HG03097 (cell line): Measurements from ENCODE around the gene GATAD2B.
"Not testable (repeated sequence)": the region's sequence is repeated elsewhere in the genome, so short reads cannot be mapped to it uniquely, and the experiment has no call there.

ENCODE experiments used
- ATAC-seq: cut with Tn5 transposase; IDR thresholded peaks from one replicate; pipeline ENCODE4 v1.9.1; 2021; ENCODE audit not compliant: unreplicated experiment, low FRiP score

GATAD2B gene

GRCh38 chr1:153769221-153769620 lies 153.6 kb downstream of the GATAD2B start:
- no peak for ATAC-seq

- ATAC-seq = no peak
Measured at GRCh38 chr1:153768316-153769181, 154.2 kb downstream of the GATAD2B start.

- no peak for ATAC-seq
Measured at GRCh38 chr1:153767519-153767918, 155.3 kb downstream of the GATAD2B start.

GRCh38 chr1:153766663-153767062 lies 156.1 kb downstream of the GATAD2B start:
- not testable (repeated sequence) for ATAC-seq

GRCh38 chr1:153764310-153764709 lies 158.5 kb downstream of the GATAD2B start:
- ATAC-seq = no peak

- no peak for ATAC-seq
Measured at GRCh38 chr1:153763365-153764225, 159.2 kb downstream of the GATAD2B start.

GRCh38 chr1:153760440-153760839 lies 162.3 kb downstream of the GATAD2B start:
- no peak for ATAC-seq
